Measurements from ENCODE around the gene TRIM9. TPM values are rescaled to one million over a fixed set of nuclear protein-coding genes. Genes with fewer than 3 reads are reported as not detected.

The TRIM9 gene
- total and polyA plus RNA-seq, 2 donors (not counting 3 experiments of a cell fraction or from before 2014, with no cell fraction given) = not detected

GRCh38 chr14:51028851-51029754 lies 65.8 kb downstream of the TRIM9 start:
- ChIA-PET POLR2A (no interaction called here), CTCF (interaction anchor here (1.3 kb wide), 1 partner anchor 14 kb away, joined by 5 read pairs; no protein-coding TSS in a partner anchor)
- Histone ChIP-seq H3K9ac (replicated peaks; ENCODE audit: extremely low read depth, insufficient read depth, low read length) (no peak overlapping the region), H3K4me2 (ENCODE audit: insufficient read depth, low read length) (no peak overlapping the region), H3K4me3 (replicated peaks in 1 of 3; ENCODE audit: insufficient read depth in 1 of 3, low read depth in 1 of 3, low read length in 3 of 3) (no peak overlapping the region), H2AFZ (ENCODE audit: low read depth, low read length) (no peak overlapping the region), H3K9me1 (replicated peaks; ENCODE audit: control insufficient read depth, extremely low read depth, insufficient read depth, low read length) (no peaks in the 10 kb centered on the region), H3K27ac (ENCODE audit: insufficient read depth, low read depth, low read length) (no peak overlapping the region), H3K79me2 (ENCODE audit: control insufficient read depth, insufficient read depth, low read length) (no peaks in the 10 kb centered on the region), H3K9me3 (replicated peaks; ENCODE audit: control insufficient read depth, insufficient read depth, low read length) (no peaks in the 10 kb centered on the region), H3K36me3 (ENCODE audit: control insufficient read depth in 2 of 2, extremely low read depth in 1 of 2, insufficient read depth in 2 of 2, low read length in 2 of 2) (no peaks in the 10 kb centered on the region), H3K27me3 (ENCODE audit: control insufficient read depth in 2 of 2, insufficient read depth in 2 of 2, low read length in 2 of 2) (peaks cover 4 to 7% of the 10 kb centered on the region in 2 experiments), H3K4me1 (ENCODE audit: control insufficient read depth, extremely low read depth, insufficient read depth, low read length) (no peaks in the 10 kb centered on the region), H4K20me1 (replicated peaks; ENCODE audit: control insufficient read depth, extremely low read depth, insufficient read depth, low read length) (no peaks in the 10 kb centered on the region)
- no peak for TF ChIP-seq POLR2AphosphoS5 (IDR thresholded peaks at IDR 0.05; ENCODE audit: insufficient read depth, low read depth, low read length)
- no peak for TF ChIP-seq POLR2A (IDR thresholded peaks at IDR 0.05; ENCODE audit: low read depth, low read length)
- TF ChIP-seq JUN (IDR thresholded peaks at IDR 0.05; ENCODE audit: borderline replicate concordance, insufficient read depth, insufficient read length, low read depth) = no peak
- TF ChIP-seq CTCF (IDR thresholded peaks at IDR 0.05; ENCODE audit: extremely low read depth in 1 of 2, insufficient read depth in 1 of 2, low read depth in 1 of 2, low read length in 2 of 2) = no peak
- no peak for TF ChIP-seq EZH2 (IDR thresholded peaks at IDR 0.05; ENCODE audit: borderline replicate concordance, low read depth, low read length, severe bottlenecking)
- TF ChIP-seq FOS (IDR thresholded peaks at IDR 0.05; ENCODE audit: borderline replicate concordance, insufficient read depth, low read length) = no peak
- TF ChIP-seq MYC (IDR thresholded peaks at IDR 0.05; ENCODE audit: low read depth, low read length) = no peak
- no peak for TF ChIP-seq MAX (IDR thresholded peaks at IDR 0.05; ENCODE audit: insufficient read depth, insufficient read length)
- TF ChIP-seq GATA2 (IDR thresholded peaks at IDR 0.05; ENCODE audit: insufficient read depth, insufficient read length, low read depth, low read length) = no peak
- FAIRE-seq = no peak
- dilution Hi-C loops (cut with MboI; ENCODE audit: extremely low pct_ligation_motif_present, low sequenced_read_pairs) = no loop called here
- BruUV-seq (replicated peaks) = no TSS peak
- intact Hi-C loops (cut with micrococcal nuclease) = no loop called here
- no peak for DNase-seq (ENCODE audit: low read depth, low spot score)

All from endothelial cell of umbilical vein (primary cell).